Measurements from ENCODE around the gene CRACDL.

CRACDL gene

DNA sequence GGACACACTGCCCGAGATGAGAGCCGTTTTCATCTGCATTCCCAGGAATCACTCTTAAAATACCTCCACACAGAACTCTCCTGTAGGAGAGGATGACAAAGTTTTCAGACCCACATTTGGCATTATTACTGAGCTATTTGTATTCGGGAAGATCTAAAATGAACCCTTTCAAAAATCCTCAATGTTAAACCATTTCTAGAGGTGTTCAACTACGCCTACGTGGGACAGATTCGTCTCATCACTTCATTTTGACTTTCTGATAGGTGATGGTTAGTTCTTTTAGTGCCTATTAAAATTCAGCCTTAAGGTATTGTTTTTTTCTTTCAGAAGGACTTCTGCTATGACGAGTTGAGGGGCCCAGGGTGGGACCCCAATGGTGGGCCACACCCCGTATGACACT lies 133.7 kb downstream of the CRACDL start:
- TF ChIP-seq, protein P1, sequence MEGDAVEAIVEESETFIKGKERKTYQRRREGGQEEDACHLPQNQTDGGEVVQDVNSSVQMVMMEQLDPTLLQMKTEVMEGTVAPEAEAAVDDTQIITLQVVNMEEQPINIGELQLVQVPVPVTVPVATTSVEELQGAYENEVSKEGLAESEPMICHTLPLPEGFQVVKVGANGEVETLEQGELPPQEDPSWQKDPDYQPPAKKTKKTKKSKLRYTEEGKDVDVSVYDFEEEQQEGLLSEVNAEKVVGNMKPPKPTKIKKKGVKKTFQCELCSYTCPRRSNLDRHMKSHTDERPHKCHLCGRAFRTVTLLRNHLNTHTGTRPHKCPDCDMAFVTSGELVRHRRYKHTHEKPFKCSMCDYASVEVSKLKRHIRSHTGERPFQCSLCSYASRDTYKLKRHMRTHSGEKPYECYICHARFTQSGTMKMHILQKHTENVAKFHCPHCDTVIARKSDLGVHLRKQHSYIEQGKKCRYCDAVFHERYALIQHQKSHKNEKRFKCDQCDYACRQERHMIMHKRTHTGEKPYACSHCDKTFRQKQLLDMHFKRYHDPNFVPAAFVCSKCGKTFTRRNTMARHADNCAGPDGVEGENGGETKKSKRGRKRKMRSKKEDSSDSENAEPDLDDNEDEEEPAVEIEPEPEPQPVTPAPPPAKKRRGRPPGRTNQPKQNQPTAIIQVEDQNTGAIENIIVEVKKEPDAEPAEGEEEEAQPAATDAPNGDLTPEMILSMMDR (IDR thresholded peaks at IDR 0.05; ENCODE audit: low read depth, low read length, missing control alignments), result no peak
- no peak for DNase-seq (ENCODE audit: extremely low read depth, low read depth)
- H3K4me3 ChIP-seq (replicated peaks; ENCODE audit: low read depth, low read length), result no peak overlapping the region

DNA sequence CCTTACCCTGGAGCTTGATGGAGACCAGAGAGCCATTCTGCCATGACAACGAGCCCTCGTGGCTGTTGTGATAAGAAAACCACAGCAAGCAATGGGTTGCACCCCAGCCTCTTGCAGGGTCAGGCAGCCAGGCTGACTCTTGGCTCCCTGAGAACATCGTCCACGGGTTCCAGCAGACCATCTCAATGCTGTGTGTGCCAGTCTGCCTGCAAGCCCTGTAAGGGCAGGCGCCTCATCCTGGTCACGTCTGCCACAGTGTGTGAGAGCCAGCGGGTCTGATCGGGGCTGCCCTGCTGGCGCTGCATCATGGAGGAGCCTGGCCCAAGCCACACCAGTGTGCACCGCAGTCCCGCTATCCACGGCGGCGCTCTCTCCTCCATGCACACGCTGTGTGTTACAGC lies 134.1 kb downstream of the CRACDL start:
- TF ChIP-seq, protein P1 (IDR thresholded peaks at IDR 0.05; ENCODE audit: low read depth, low read length, missing control alignments), result no peak
- no peak for DNase-seq (ENCODE audit: extremely low read depth, low read depth)
- H3K4me3 ChIP-seq (replicated peaks; ENCODE audit: low read depth, low read length), result no peak overlapping the region

DNA sequence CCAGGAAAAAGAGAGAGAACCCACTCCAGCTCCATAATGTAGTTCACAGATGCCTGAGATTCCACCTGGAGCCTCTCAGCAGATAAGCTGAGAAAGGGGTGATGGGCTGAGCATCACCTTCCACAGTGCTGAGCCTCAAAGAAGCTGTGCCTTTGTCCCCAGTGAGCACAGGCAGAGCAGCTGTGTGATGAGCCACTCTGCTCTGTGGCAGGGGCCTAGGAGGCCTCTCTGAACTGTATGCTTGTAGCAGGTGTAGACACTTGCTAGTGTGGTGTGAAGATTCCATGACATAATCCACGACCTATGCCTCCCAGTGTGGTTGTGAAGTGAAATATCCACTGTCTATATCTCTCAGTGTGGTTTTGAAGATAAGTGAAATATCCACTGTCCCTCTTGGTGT lies 134.7 kb downstream of the CRACDL start:
- DNase-seq (ENCODE audit: extremely low read depth, low read depth), result no peak
- TF ChIP-seq, protein P1 (IDR thresholded peaks at IDR 0.05; ENCODE audit: low read depth, low read length, missing control alignments), result no peak
- no peak overlapping the region for H3K4me3 ChIP-seq (replicated peaks; ENCODE audit: low read depth, low read length)

DNA sequence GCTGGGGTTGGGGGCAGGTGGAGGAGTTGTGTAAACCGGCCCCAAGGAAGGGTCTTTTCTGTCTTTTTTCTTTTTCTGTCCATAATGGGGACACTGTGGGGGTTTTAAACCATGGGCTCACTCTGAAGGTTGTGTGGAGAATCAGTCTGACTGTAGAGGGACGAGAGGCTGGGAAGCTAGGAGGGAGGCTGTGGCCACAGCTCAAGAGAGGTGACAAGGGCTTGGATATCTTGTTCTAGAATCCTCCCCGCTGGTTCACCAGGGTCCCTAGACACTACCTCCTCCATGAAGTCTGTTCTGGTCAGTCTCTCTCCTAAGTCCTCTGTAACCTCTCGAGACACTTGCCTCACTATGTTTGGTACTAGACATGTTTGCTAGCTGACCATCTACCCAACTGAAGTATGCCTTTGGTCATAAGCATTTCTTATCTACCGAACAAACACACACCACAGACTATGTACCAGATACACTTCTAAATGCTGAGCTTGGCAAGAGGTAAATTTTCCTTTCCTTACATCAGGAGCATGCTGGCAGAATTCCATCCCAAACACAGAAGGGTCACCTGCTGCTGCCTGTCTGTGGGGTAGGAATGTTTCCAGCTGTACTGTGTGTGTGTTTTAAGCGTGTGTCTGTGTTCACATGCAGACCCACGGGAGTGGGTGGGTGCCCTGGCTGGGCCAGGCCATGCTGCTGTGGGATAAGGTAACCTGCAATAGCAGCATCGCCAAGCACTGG lies 135.5 kb downstream of the CRACDL start:
- TF ChIP-seq, protein P1 (IDR thresholded peaks at IDR 0.05; ENCODE audit: low read depth, low read length, missing control alignments), result no peak
- no peak overlapping the region for H3K4me3 ChIP-seq (replicated peaks; ENCODE audit: low read depth, low read length)
- DNase-seq (ENCODE audit: extremely low read depth, low read depth), result no peak

DNA sequence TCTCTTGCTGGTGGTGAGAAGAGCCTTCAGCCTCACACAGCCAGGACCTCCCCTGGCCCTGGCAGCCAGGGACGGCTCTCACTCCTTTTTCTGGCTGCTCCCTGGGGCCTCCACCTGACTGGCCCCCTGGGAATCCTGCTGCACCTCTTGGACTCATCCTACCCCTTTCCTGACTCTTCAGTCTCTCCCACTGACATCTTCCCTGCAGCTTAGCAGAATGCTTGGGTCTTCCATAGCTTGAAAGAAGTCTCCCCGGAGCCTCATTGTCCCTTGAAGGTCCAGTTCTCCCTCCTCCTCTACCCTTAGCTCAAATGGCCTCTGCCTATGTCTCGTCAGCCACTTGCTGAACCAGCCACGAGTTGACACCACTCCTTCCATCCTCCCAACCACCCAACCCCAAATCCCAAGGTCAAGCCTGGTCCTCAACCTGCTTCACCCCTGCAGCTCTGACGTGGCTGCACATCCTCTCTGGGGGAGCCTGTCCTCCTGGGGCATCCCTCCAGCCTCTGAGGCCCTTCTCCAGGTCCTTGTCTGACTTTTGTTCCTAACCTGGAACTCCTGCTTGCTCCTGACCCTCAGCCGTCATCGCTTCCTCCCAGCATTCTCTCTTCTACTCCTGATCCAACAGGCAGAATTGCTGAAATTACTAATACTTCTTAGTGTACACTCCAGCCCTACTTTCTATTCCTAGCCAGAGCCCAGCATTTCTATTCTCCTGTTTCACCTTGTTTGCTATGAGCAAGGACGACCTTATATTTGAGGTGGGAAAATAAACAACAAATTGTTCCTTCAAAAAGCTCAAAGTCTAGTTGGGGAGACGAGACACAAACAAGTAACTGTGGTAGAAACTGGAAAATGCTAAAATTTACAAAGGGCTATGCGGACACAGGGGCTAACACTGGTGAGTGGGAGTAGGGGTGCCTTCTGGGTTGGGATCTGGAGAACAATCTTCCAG lies 136.4 kb downstream of the CRACDL start:
- no peak for DNase-seq (ENCODE audit: extremely low read depth, low read depth)
- no peak overlapping the region for H3K4me3 ChIP-seq (replicated peaks; ENCODE audit: low read depth, low read length)
- TF ChIP-seq, protein P1 (IDR thresholded peaks at IDR 0.05; ENCODE audit: low read depth, low read length, missing control alignments), result no peak

DNA sequence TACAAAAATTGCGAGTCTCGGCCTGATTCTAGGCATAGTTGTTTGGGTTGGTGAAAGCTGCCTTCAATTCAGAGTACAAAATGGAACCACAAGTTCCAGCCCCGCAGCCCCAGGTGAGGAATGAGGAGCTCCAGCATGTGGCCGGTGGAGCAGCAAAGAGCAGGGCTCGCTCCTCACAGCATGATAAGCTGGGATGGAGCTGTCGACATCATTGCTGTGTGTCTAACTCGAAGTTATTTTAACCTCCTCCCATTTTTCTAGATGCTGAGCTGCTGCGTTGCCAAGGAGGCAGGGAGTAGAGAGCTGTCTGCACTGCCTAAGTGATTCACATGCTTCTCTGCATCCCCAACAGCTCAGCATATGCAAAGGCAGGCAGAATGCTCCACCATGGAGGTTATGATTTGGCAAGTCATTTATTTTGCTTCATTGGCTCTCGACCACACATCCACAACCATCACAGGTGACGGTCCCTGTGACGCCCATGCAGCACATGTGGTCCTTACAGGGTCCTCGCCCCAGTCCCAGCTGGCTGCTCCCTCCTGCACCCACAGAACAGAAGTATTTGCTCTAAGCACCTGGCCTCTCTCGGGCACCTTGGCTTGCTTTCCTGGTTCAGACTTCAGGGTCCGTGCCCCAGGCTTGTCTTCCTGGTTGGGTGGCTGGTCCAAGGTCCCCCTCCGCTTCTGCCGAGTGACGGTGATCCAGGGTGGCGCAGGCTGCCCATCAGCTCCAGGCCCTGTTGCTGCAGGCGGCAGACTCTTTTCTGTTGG lies 139.1 kb downstream of the CRACDL start:
- H3K4me3 ChIP-seq (replicated peaks; ENCODE audit: low read depth, low read length), result no peak overlapping the region
- DNase-seq (ENCODE audit: extremely low read depth, low read depth), result no peak
- TF ChIP-seq, protein P1 (IDR thresholded peaks at IDR 0.05; ENCODE audit: low read depth, low read length, missing control alignments), result no peak
